ENCODE results near the gene SLMAP. TPM values are rescaled to one million over a fixed set of nuclear protein-coding genes. Genes with fewer than 3 reads are reported as not detected.

Gene SLMAP
- total and polyA plus RNA-seq, 11 donors = 96.4 to 534 (median 269) TPM

DNA sequence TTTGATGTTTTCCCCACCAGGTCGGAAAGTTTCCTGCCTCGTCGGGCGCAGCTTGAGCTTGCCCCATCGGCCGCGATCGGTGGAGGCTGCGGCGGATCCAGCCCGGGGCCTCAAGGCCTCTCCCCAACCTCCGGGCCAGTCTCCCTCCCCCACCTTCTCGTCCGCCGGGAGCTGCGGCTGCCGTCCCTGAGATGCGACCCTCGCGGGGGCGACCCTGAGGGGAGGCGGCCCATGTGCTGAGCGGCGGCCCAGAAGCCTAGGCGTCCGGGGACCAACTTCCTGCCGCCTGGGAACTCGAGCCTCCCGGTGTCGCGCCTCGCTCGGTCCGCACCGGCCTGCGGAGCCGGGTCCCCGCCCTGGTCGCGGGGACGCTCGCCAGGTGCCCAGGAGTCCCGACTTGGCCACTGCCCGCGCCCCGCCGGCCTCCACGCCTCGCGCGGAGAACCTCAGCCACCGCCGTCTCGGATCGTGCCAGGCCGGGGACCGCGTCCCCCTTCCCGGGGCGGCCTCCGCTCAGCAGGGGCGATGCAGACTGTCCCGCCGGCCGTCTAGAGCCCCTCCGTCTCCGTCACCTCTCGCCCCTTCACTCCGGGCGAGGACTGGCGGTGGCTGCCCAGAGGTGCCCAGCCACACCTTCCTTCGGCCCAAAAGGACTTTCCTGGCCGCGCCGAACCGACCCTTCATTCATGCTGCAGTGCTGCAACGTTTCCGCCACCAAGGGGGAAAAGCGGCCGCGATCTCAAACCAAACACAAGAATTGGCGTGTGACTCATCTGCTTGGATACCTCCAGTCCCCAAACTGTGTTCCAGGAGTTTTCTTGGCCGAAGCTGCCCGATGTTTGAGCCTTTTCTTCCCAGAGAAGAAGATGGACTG is 656 bp downstream of the SLMAP start:
- peak overlapping the region; percentile 80 to 93 (median 90) for H3K27ac ChIP-seq
- H3K9me3 ChIP-seq = no peaks in the 10 kb centered on the region
- ATAC-seq = peak in 3 of 4 donors; percentile 15 to 59 (median 46)
- TF ChIP-seq POLR2A (IDR thresholded peaks at IDR 0.05) = no peak
- TF ChIP-seq, protein P1, sequence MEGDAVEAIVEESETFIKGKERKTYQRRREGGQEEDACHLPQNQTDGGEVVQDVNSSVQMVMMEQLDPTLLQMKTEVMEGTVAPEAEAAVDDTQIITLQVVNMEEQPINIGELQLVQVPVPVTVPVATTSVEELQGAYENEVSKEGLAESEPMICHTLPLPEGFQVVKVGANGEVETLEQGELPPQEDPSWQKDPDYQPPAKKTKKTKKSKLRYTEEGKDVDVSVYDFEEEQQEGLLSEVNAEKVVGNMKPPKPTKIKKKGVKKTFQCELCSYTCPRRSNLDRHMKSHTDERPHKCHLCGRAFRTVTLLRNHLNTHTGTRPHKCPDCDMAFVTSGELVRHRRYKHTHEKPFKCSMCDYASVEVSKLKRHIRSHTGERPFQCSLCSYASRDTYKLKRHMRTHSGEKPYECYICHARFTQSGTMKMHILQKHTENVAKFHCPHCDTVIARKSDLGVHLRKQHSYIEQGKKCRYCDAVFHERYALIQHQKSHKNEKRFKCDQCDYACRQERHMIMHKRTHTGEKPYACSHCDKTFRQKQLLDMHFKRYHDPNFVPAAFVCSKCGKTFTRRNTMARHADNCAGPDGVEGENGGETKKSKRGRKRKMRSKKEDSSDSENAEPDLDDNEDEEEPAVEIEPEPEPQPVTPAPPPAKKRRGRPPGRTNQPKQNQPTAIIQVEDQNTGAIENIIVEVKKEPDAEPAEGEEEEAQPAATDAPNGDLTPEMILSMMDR (IDR thresholded peaks at IDR 0.05) = no peak
- intact Hi-C loops (cut with DNase I) = loop anchor here (1.0 to 10.0 kb wide), 9 partner anchors 46 to 589 kb away; partner anchors contain the start of genes DENND6A (in 8 of the 10), ARF4 (in 4 of the 10) and IL17RD (in 1 of the 10)
- peaks cover 0 to 27% (median 8%) of the 10 kb centered on the region in 9 donors for H3K36me3 ChIP-seq
- H3K4me1 ChIP-seq = peaks cover 0 to 52% (median 28%) of the 10 kb centered on the region in 12 donors
- DNase-seq = peak; percentile 32 to 74 (median 46)
- H3K4me3 ChIP-seq = peak overlapping the region; percentile 79 to 98 (median 93)
- WGBS, 4 donors = 0 to 1% (median 0%) methylated on average over 27 to 84 of the region's 84 CpGs
- no peaks in the 10 kb centered on the region for H3K27me3 ChIP-seq

DNA sequence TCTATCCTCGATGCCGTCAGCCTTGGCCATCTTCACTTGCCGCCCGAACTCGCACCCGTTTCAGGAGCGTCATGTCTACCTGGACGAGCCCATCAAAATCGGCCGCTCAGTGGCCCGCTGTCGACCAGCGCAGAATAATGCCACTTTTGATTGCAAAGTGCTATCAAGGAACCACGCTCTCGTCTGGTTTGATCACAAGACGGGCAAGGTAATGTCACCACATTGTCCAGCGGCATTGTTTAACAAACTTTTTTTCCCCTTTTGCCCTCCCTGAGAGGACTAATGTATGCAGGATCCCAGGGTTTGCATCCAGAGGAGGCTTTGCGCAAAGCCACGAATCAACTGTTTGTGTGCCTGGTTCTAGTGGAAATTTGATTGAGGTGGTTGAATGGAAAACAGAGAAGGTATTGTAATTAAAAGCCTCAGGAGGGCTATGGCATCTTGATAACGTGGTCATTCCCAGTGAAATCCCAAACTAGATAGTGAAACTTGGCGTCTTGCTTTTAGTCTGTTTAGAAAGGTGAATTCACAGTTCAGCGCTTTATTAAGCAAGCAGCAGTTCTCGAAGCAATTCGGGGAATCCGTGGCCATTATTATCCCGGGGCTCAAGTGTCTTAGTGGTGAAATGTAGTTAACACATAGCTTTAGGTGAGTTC is 1.7 kb downstream of the SLMAP start:
- H3K4me3 ChIP-seq = peak overlapping the region; percentile 3 to 98 (median 93)
- H3K9me3 ChIP-seq = no peaks in the 10 kb centered on the region
- DNase-seq = no peak
- H3K27ac ChIP-seq = peak overlapping the region in 5 of 12 donors; percentile 11 to 92 (median 92)
- TF ChIP-seq, protein P1 (IDR thresholded peaks at IDR 0.05) = no peak
- TF ChIP-seq POLR2A (IDR thresholded peaks at IDR 0.05) = no peak
- 27 to 38% (median 30%) methylated on average over 13 to 26 of the region's 26 CpGs for WGBS, 4 donors
- no peak for ATAC-seq
- H3K4me1 ChIP-seq = peaks cover 0 to 60% (median 32%) of the 10 kb centered on the region in 12 donors
- intact Hi-C loops (cut with DNase I) = loop anchor here (2.0 to 10.0 kb wide), 8 partner anchors 45 to 590 kb away; partner anchors contain the start of genes DENND6A (in 8 of the 10), ARF4 (in 4 of the 10) and IL17RD (in 1 of the 10)
- no peaks in the 10 kb centered on the region for H3K27me3 ChIP-seq
- H3K36me3 ChIP-seq = peaks cover 0 to 29% (median 8%) of the 10 kb centered on the region in 9 donors

DNA sequence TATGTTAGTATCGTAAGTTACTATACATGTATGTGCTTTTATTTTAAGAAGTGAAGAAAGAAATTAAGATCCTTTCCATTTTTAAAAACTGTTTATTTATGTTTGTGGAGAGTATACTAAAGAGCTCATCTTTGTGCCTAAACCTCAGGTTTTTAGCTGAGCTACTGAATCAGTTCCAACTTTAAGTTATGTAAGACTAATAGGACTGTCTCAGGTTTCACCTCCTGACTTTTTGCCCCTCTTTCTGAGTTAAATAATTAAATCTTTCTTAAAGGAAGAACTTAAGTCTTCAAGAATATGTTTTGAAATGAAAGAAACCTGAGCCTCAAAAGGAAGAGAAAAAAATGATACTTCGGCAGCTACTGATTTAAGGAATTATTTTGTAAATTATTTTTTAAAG is 2.6 kb downstream of the SLMAP start:
- TF ChIP-seq POLR2A (IDR thresholded peaks at IDR 0.05) = no peak
- TF ChIP-seq, protein P1 (IDR thresholded peaks at IDR 0.05) = no peak
- intact Hi-C loops (cut with DNase I) = loop anchor here in 8 of 10 donors (5.0 to 10.0 kb wide), 6 partner anchors 44 to 591 kb away; partner anchors contain the start of genes DENND6A (in 5 of the 8), ARF4 (in 3 of the 8) and IL17RD (in 1 of the 8)
- Histone ChIP-seq H3K27ac (no peak overlapping the region), H3K4me3 (peak overlapping the region in 9 of 12 donors; percentile 79 to 98 (median 93)), H3K27me3 (no peaks in the 10 kb centered on the region), H3K36me3 (peaks cover 0 to 37% (median 8%) of the 10 kb centered on the region in 9 donors), H3K9me3 (no peaks in the 10 kb centered on the region), H3K4me1 (peaks cover 0 to 69% (median 35%) of the 10 kb centered on the region in 12 donors)
- DNase-seq (no peak), ATAC-seq (no peak)
- whole genome bisulfite sequencing, 4 donors = 64 to 76% (median 71%) methylated on average over 2 of the region's 2 CpGs
